ENCODE measurements around the gene C11orf68.

Gene C11orf68

GRCh38 chr11:65883058-65883761 is 35.7 kb downstream of the C11orf68 start:
- TF ChIP-seq, protein P1, sequence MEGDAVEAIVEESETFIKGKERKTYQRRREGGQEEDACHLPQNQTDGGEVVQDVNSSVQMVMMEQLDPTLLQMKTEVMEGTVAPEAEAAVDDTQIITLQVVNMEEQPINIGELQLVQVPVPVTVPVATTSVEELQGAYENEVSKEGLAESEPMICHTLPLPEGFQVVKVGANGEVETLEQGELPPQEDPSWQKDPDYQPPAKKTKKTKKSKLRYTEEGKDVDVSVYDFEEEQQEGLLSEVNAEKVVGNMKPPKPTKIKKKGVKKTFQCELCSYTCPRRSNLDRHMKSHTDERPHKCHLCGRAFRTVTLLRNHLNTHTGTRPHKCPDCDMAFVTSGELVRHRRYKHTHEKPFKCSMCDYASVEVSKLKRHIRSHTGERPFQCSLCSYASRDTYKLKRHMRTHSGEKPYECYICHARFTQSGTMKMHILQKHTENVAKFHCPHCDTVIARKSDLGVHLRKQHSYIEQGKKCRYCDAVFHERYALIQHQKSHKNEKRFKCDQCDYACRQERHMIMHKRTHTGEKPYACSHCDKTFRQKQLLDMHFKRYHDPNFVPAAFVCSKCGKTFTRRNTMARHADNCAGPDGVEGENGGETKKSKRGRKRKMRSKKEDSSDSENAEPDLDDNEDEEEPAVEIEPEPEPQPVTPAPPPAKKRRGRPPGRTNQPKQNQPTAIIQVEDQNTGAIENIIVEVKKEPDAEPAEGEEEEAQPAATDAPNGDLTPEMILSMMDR (conservative IDR thresholded peaks at IDR 0.05; ENCODE audit: low read depth, low read length): no peak
- no peak overlapping the region for H3K4me3 ChIP-seq (ENCODE audit: low read length)
- no peak for DNase-seq (ENCODE audit: low read depth)

DNA sequence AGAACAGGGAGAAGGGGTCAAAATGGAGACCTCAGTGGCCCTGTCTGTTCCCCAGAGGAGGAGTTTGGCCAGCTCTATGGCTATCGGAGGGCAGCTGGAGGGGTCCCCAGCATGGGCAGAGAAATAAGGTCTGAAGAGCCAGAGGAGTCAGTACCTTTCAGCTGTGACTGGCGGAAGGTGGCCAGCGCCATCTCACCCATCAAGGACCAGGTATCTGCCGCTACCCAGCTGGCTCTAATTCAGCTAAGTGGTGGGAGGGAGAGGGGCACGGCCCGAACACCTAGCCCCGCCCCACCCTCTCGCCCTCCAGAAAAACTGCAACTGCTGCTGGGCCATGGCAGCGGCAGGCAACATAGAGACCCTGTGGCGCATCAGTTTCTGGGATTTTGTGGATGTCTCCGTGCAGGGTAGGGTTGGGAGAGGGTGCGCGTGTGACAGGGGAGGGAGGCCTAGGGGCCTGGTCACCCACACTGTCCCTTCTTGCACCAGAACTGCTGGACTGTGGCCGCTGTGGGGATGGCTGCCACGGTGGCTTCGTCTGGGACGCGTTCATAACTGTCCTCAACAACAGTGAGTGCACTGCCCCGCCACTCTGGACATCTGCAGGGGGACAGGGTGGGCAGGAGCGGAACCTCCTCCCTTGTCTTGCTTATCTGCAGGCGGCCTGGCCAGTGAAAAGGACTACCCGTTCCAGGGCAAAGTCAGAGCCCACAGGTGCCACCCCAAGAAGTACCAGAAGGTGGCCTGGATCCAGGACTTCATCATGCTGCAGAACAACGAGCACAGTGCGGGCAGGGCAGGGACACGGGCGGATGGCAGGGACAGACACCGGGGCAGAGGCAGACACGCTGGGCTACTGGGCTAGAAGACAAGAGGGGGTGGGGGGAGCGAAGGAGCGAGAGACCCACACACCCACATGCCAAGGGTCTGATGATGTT is 36.5 kb downstream of the C11orf68 start:
- TF ChIP-seq, protein P1 (conservative IDR thresholded peaks at IDR 0.05; ENCODE audit: low read depth, low read length): no peak
- DNase-seq (ENCODE audit: low read depth): no peak
- H3K4me3 ChIP-seq (ENCODE audit: low read length): no peak overlapping the region

DNA sequence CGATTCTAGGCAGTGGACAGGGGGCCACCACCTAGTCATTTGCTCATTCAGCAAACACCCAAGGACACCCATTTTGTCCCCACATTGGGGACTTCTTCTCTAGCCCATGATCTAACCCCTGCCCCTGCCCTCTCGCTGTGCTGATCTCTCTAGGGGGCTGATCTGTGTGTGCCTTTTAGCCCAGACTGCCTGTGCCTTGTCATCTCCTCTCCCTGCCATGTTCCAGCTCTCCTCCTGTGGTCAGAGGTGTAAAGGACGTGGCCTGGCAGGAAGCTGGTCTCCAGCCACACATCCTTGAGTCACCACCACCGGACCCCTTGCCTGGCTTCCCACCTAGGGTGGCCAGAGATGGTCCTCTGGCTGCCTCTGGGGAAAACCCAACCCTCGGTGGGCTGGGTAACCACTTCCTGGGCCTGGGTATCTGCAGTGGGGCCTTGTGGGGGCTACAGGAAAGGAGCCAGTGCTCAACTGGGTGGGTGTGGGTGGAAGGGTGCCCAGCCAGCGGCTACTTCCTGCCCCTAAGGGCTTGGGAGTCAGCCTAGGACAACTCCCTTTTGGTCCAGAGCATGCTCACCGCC is 37.9 kb downstream of the C11orf68 start:
- no peak overlapping the region for H3K4me3 ChIP-seq (ENCODE audit: low read length)
- DNase-seq (ENCODE audit: low read depth): no peak
- TF ChIP-seq, protein P1 (conservative IDR thresholded peaks at IDR 0.05; ENCODE audit: low read depth, low read length): no peak

DNA sequence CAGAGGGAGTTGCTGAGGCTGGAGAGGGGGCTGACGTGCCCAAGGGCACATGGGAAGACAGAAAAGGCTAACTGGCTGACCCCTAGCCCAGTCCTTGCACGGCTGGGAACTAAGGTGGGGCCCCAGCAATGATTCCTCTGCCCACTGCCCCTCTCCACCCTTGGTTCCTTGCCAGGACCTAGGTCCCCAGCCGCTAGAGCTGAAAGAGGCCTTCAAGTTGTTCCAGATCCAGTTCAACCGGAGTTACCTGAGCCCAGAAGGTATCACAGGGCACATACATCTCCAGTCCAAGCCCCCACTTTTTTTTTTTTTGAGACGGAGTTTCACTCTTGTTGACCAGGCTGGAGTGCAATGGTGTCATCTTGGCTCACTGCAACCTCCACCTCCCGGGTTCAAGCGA is 38.8 kb downstream of the C11orf68 start:
- H3K4me3 ChIP-seq (ENCODE audit: low read length): no peak overlapping the region
- TF ChIP-seq, protein P1 (conservative IDR thresholded peaks at IDR 0.05; ENCODE audit: low read depth, low read length): no peak
- DNase-seq (ENCODE audit: low read depth): no peak

DNA sequence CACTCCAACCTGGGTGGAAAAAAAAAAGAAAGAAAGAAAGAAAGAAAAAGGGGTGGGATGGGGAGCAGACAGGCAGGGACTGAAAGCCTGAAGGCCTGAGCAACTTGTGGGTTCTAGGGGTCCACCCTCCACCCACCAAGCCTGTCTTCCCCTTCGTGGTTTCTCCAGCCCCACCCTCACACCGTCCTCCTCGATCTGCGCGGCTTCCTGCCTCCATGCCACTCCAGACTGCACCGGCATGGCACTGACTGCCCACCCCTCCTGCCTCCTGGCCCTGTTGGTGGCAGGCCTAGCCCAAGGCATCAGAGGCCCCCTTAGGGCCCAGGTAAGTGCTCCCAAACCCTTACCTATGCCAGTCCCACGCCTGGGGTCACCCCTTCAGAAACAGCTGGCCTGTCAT is 39.2 kb downstream of the C11orf68 start, which contains the start of gene CTSW:
CTSW (plus strand) TSS at position 221 of the 400 bp plus-strand sequence; CDS start at position 239, 18 bp downstream.
- TF ChIP-seq, protein P1 (conservative IDR thresholded peaks at IDR 0.05; ENCODE audit: low read depth, low read length): no peak
- no peak within 1 kb of the TSS for H3K4me3 ChIP-seq (ENCODE audit: low read length)
- no peak for DNase-seq (ENCODE audit: low read depth)

GRCh38 chr11:65873318-65874156 is 45.3 kb downstream of the C11orf68 start:
- DNase-seq (ENCODE audit: low read depth): peak; percentile 48
- TF ChIP-seq, protein P1 (conservative IDR thresholded peaks at IDR 0.05; ENCODE audit: low read depth, low read length): no peak
- H3K4me3 ChIP-seq (ENCODE audit: low read length): peak overlapping the region; percentile 75
